Endometrial microvascular endothelial cells (primary cell): ENCODE results near the gene UBXN2A. TPM values are rescaled to one million over a fixed set of nuclear protein-coding genes. Genes with fewer than 3 reads are reported as not detected.
"Not testable (repeated sequence)": the region's sequence is repeated elsewhere in the genome, so short reads cannot be mapped to it uniquely, and the experiment has no call there.

Experiments
- in situ Hi-C: cut with HindIII; loops from 2 replicates; pipeline ENCODE4 v1.10.0; 2017; ENCODE audit warnings: low sequenced_read_pairs, low pct_unique_long_range_greater_than_20kb; ENCODE audit errors: inconsistent ontology term
- total RNA-seq: library from RNA; depleted of rRNA; stranded (reverse); fragments of >200 nt; gene quantifications from one replicate; pipeline ENCODE4 v1.2.3, GENCODE V29; 2015; ENCODE audit errors: inconsistent ontology term

The UBXN2A gene
- total RNA-seq, 1 donor from 2014 or later: 12.0 TPM

GRCh38 chr2:24024996-24025663, 84.9 kb downstream of the UBXN2A start:
- in situ Hi-C loops: no loop called here

GRCh38 chr2:24026233-24026632, 86.0 kb downstream of the UBXN2A start:
- in situ Hi-C loops: no loop called here

GRCh38 chr2:24038786-24039499, 98.7 kb downstream of the UBXN2A start:
- in situ Hi-C loops: no loop called here

- in situ Hi-C loops: no loop called here
Observed at GRCh38 chr2:24040511-24040910, 100.2 kb downstream of the UBXN2A start.

GRCh38 chr2:24043133-24043532, 102.9 kb downstream of the UBXN2A start:
- in situ Hi-C loops: not testable (repeated sequence)

GRCh38 chr2:24045511-24046508, 105.5 kb downstream of the UBXN2A start:
- in situ Hi-C loops: no loop called here

GRCh38 chr2:24046599-24046929, 106.3 kb downstream of the UBXN2A start:
- in situ Hi-C loops: no loop called here

GRCh38 chr2:24046930-24047702, 106.9 kb downstream of the UBXN2A start, which contains the start of gene WDCP:
Gene WDCP, minus strand, starts transcription at chr2:24047391. Its CDS starts 7,897 bp downstream, at chr2:24039494.
- in situ Hi-C loops: no loop called here

- in situ Hi-C loops: no loop called here
Observed at GRCh38 chr2:24047703-24048033, 107.4 kb downstream of the UBXN2A start.

GRCh38 chr2:24048769-24049484, 108.7 kb downstream of the UBXN2A start:
- in situ Hi-C loops: no loop called here

- in situ Hi-C loops: no loop called here
Observed at GRCh38 chr2:24049485-24050021, 109.3 kb downstream of the UBXN2A start, which contains the start of gene FKBP1B. Gene FKBP1B, plus strand, starts transcription at chr2:24049741. Its CDS starts 109 bp downstream, at chr2:24049850.

- in situ Hi-C loops: no loop called here
Observed at GRCh38 chr2:24050041-24050979, 110.0 kb downstream of the UBXN2A start.

- in situ Hi-C loops: no loop called here
Observed at GRCh38 chr2:24051833-24052232, 111.6 kb downstream of the UBXN2A start.

- in situ Hi-C loops: no loop called here
Observed at GRCh38 chr2:24052951-24053350, 112.7 kb downstream of the UBXN2A start.
